ENCODE data around the gene JAG2.
A peak's percentile ranks its signal among the peaks of the same experiment; 100 is the strongest.

- TF ChIP-seq CTCF (IDR thresholded peaks at IDR 0.05; ENCODE audit: borderline replicate concordance, extremely low read depth, low read length, poor library complexity, severe bottlenecking) (peak; percentile 68), EZH2 (IDR thresholded peaks at IDR 0.05; ENCODE audit: borderline replicate concordance, low read depth, low read length, severe bottlenecking) (no peak)
These were observed 75.0 kb downstream of the JAG2 start for GRCh38 chr14:105093431-105094192.

Data from DND-41 (cell line).